Fibroblast of lung (primary cell): ENCODE measurements around the gene PAM. TPM values are rescaled to one million over a fixed set of nuclear protein-coding genes. Genes with fewer than 3 reads are reported as not detected.

Source experiments
- DNase-seq, 2 donors: peaks; one replicate each; pipeline versions ENCODE4 v3.0.0 to v3.0.0-alpha.2; 2010; ENCODE audit warnings: low read depth in 2 of 2
- H2AFZ ChIP-seq: 2 replicates; pipeline ENCODE4 v1.5.1; 2012; ENCODE audit warnings: low read length, control low read depth, inconsistent platforms
- H3K27ac ChIP-seq: 2 replicates; pipeline ENCODE4 v1.5.1; 2011; ENCODE audit warnings: low read length, control low read depth; ENCODE audit not compliant: insufficient read depth
- H3K27me3 ChIP-seq: 2 replicates; pipeline ENCODE4 v1.5.1; 2011; ENCODE audit warnings: mild to moderate bottlenecking, low read length; ENCODE audit not compliant: control insufficient read depth, insufficient read depth
- H3K36me3 ChIP-seq: 2 replicates; pipeline ENCODE4 v1.5.1; 2011; ENCODE audit warnings: low read length; ENCODE audit not compliant: control insufficient read depth, insufficient read depth
- H3K4me1 ChIP-seq: 2 replicates; pipeline ENCODE4 v1.5.1; 2011; ENCODE audit warnings: low read length; ENCODE audit not compliant: control insufficient read depth, insufficient read depth; ENCODE audit errors: extremely low read depth
- H3K4me2 ChIP-seq: 2 replicates; pipeline ENCODE4 v1.5.1; 2011; ENCODE audit warnings: low read length, control low read depth; ENCODE audit not compliant: insufficient read depth; ENCODE audit errors: extremely low read depth
- H3K4me3 ChIP-seq, 4 experiments: fragments of 200-600 bp in 1 of 4; sonication (generic) in 1 of 4; replicated peaks in 1 of 4; 2 replicates each; pipeline ENCODE4 v1.5.1; 2011 to 2016; ENCODE audit warnings: low read length in 4 of 4, low read depth in 3 of 4, mild to moderate bottlenecking in 3 of 4, control low read depth in 2 of 4, inconsistent platforms in 1 of 4, mixed read lengths in 1 of 4; ENCODE audit not compliant: insufficient read depth in 1 of 4; ENCODE audit errors: control extremely low read depth in 1 of 4
- H3K79me2 ChIP-seq: 2 replicates; pipeline ENCODE4 v1.5.1; 2012; ENCODE audit warnings: mild to moderate bottlenecking, low read length, inconsistent platforms; ENCODE audit not compliant: control insufficient read depth, insufficient read depth
- H3K9ac ChIP-seq: 2 replicates; pipeline ENCODE4 v1.5.1; 2011; ENCODE audit warnings: mild to moderate bottlenecking, low read length, control low read depth; ENCODE audit not compliant: insufficient read depth
- H3K9me3 ChIP-seq: 2 replicates; pipeline ENCODE4 v1.5.1; 2012; ENCODE audit warnings: low read depth, low read length; ENCODE audit not compliant: control insufficient read depth, insufficient read depth
- H4K20me1 ChIP-seq: 2 replicates; pipeline ENCODE4 v1.5.1; 2011; ENCODE audit warnings: low read length; ENCODE audit not compliant: control insufficient read depth, insufficient read depth; ENCODE audit errors: extremely low read depth
- CTCF ChIP-seq, 2 donors: IDR thresholded peaks in 1 of 2; conservative IDR thresholded peaks in 1 of 2; 1 replicate in 1 of 2; 2 replicates in 1 of 2; pipeline ENCODE4 v1.5.1; 2011 to 2012; ENCODE audit warnings: low read length in 2 of 2, control low read depth in 1 of 2, inconsistent platforms in 1 of 2, low read depth in 1 of 2, mild to moderate bottlenecking in 1 of 2
- EZH2 ChIP-seq: IDR thresholded peaks from 2 replicates; pipeline ENCODE4 v1.5.1; 2012; ENCODE audit warnings: low read length, control low read depth, mild to moderate bottlenecking; ENCODE audit errors: missing control alignments
- polyA plus RNA-seq, 2 donors: library from polyadenylated mRNA; depleted of rRNA in 1 of 2; stranded (reverse) in 1 of 2; unstranded in 1 of 2; fragments of >200 nt; gene quantifications; 2 replicates each; pipeline ENCODE4 v1.2.1, GENCODE V29; 2011 to 2012; ENCODE audit warnings: missing spikeins in 1 of 2
- total RNA-seq: library from RNA; depleted of rRNA; stranded (reverse); fragments of >200 nt; gene quantifications from 2 replicates; pipeline ENCODE4 v1.2.1, GENCODE V29; 2014

PAM gene
- total and polyA plus RNA-seq, 2 donors (not counting 1 experiment from before 2014, with no cell fraction given): 404 to 405 TPM

DNA sequence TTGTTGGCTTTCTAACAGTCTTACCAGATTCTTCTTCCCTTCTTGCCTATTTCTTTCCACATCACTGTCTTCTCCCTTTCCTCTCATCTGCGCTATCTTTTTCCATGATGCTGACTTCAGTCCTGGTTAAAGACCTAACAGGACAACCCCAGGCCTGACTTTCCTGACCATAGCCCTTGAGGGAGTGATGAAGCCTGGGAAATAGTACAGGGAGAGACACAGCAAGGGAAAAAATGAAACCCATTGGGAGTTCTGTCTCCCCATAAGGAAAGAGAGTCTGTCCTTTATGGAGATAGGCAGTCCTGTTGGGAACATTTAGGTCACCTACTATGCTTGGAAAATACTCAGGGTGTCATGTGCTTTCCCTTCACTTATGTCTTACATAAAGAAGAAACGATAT, 272.2 kb downstream of the PAM start:
- Histone ChIP-seq H3K4me3 (no peak overlapping the region), H3K9ac (no peak overlapping the region), H3K27me3 (no peaks in the 10 kb centered on the region), H2AFZ (no peak overlapping the region), H4K20me1 (no peaks in the 10 kb centered on the region), H3K4me2 (no peak overlapping the region), H3K27ac (no peak overlapping the region), H3K9me3 (no peaks in the 10 kb centered on the region), H3K36me3 (peaks cover 3% of the 10 kb centered on the region), H3K79me2 (no peaks in the 10 kb centered on the region), H3K4me1 (no peaks in the 10 kb centered on the region)
- DNase-seq: no peak
- no peak for TF ChIP-seq CTCF (conservative IDR thresholded peaks at IDR 0.05 in 1 of 2, IDR thresholded peaks at IDR 0.05 in 1 of 2; ENCODE audit: low read depth in 1 of 2, low read length in 2 of 2)
- no peak for TF ChIP-seq EZH2

GRCh38 chr5:103031607-103032006, 276.5 kb downstream of the PAM start:
- Histone ChIP-seq H2AFZ (no peak overlapping the region), H3K9me3 (no peaks in the 10 kb centered on the region), H3K4me1 (no peaks in the 10 kb centered on the region), H3K27me3 (no peaks in the 10 kb centered on the region), H3K9ac (no peak overlapping the region), H3K27ac (no peak overlapping the region), H3K79me2 (no peaks in the 10 kb centered on the region), H4K20me1 (no peaks in the 10 kb centered on the region), H3K36me3 (peaks cover 1% of the 10 kb centered on the region), H3K4me2 (no peak overlapping the region), H3K4me3 (no peak overlapping the region)
- TF ChIP-seq CTCF (conservative IDR thresholded peaks at IDR 0.05 in 1 of 2, IDR thresholded peaks at IDR 0.05 in 1 of 2; ENCODE audit: low read depth in 1 of 2, low read length in 2 of 2): peak; percentile 27 to 53
- no peak for TF ChIP-seq EZH2
- DNase-seq: no peak

- no peak overlapping the region for H2AFZ ChIP-seq
- H3K27me3 ChIP-seq: no peaks in the 10 kb centered on the region
- no peak overlapping the region for H3K9ac ChIP-seq
- H3K9me3 ChIP-seq: no peaks in the 10 kb centered on the region
- no peak overlapping the region for H3K4me3 ChIP-seq
- peaks cover 1% of the 10 kb centered on the region for H3K36me3 ChIP-seq
- no peak overlapping the region for H3K4me2 ChIP-seq
- no peaks in the 10 kb centered on the region for H3K4me1 ChIP-seq
- TF ChIP-seq CTCF (conservative IDR thresholded peaks at IDR 0.05 in 1 of 2, IDR thresholded peaks at IDR 0.05 in 1 of 2; ENCODE audit: low read depth in 1 of 2, low read length in 2 of 2) (no peak), EZH2 (no peak)
- no peaks in the 10 kb centered on the region for H3K79me2 ChIP-seq
- no peak overlapping the region for H3K27ac ChIP-seq
- no peak for DNase-seq
- no peaks in the 10 kb centered on the region for H4K20me1 ChIP-seq
Measured at GRCh38 chr5:103033696-103034095, 278.6 kb downstream of the PAM start.
